Astrocyte (in vitro differentiated cells and primary cell): ENCODE data around the gene DNAJC11. TPM values are rescaled to one million over a fixed set of nuclear protein-coding genes. Genes with fewer than 3 reads are reported as not detected.
"Not testable (repeated sequence)": the region's sequence is repeated elsewhere in the genome, so short reads cannot be mapped to it uniquely, and the experiment has no call there.

Experiments
- DNase-seq: peaks from one replicate; pipeline ENCODE4 v3.0.0-alpha.2; 2010; ENCODE audit warnings: low read depth
- FAIRE-seq: peaks from 2 replicates; lab custom pipeline; 2011; peaks lifted over from hg19 to GRCh38; lab: Jason Lieb, UNC
- H2AFZ ChIP-seq: 2 replicates; pipeline ENCODE4 v1.6.0; 2012; ENCODE audit warnings: low read depth, low read length, inconsistent platforms
- H3K27ac ChIP-seq: 2 replicates; pipeline ENCODE4 v1.5.1; 2011; ENCODE audit warnings: low read depth, low read length, inconsistent platforms
- H3K27me3 ChIP-seq: 2 replicates; pipeline ENCODE4 v1.6.0; 2011; ENCODE audit warnings: low read length, inconsistent platforms; ENCODE audit not compliant: insufficient read depth
- H3K36me3 ChIP-seq: 2 replicates; pipeline ENCODE4 v1.5.1; 2011; ENCODE audit warnings: low read length, inconsistent platforms; ENCODE audit not compliant: insufficient read depth
- H3K4me1 ChIP-seq: 2 replicates; pipeline ENCODE4 v1.5.1; 2011; ENCODE audit warnings: low read length, inconsistent platforms; ENCODE audit not compliant: insufficient read depth
- H3K4me2 ChIP-seq: 2 replicates; pipeline ENCODE4 v1.6.0; 2012; ENCODE audit warnings: low read length, inconsistent platforms
- H3K4me3 ChIP-seq: 2 replicates; pipeline ENCODE4 v1.5.1; 2011; ENCODE audit warnings: low read depth, mild to moderate bottlenecking, low read length, inconsistent platforms; ENCODE audit not compliant: insufficient read depth
- H3K79me2 ChIP-seq: 2 replicates; pipeline ENCODE4 v1.6.0; 2012; ENCODE audit warnings: mild to moderate bottlenecking, low read length, inconsistent platforms; ENCODE audit not compliant: insufficient read depth
- H3K9ac ChIP-seq: 2 replicates; pipeline ENCODE4 v1.6.0; 2012; ENCODE audit warnings: mild to moderate bottlenecking, low read length, inconsistent platforms
- H3K9me3 ChIP-seq: 2 replicates; pipeline ENCODE4 v1.5.1; 2012; ENCODE audit warnings: low read depth, mild to moderate bottlenecking, low read length, inconsistent platforms; ENCODE audit not compliant: insufficient read depth
- H4K20me1 ChIP-seq: 2 replicates; pipeline ENCODE4 v1.6.0; 2012; ENCODE audit warnings: low read length, inconsistent platforms; ENCODE audit not compliant: insufficient read depth
- H3K27ac Mint-ChIP-seq: one replicate; pipeline ENCODE4 v1.8.0; 2021; ENCODE audit warnings: mild to moderate bottlenecking, mixed read lengths; ENCODE audit not compliant: unreplicated experiment
- H3K27me3 Mint-ChIP-seq: one replicate; pipeline ENCODE4 v1.8.0; 2021; ENCODE audit warnings: low read depth, mixed read lengths; ENCODE audit not compliant: unreplicated experiment
- H3K36me3 Mint-ChIP-seq: one replicate; pipeline ENCODE4 v1.8.0; 2021; ENCODE audit warnings: low read depth, mixed read lengths; ENCODE audit not compliant: unreplicated experiment
- H3K4me1 Mint-ChIP-seq: one replicate; pipeline ENCODE4 v1.8.0; 2021; ENCODE audit warnings: low read depth, mixed read lengths; ENCODE audit not compliant: unreplicated experiment
- H3K4me3 Mint-ChIP-seq: one replicate; pipeline ENCODE4 v1.8.0; 2021; ENCODE audit warnings: mild to moderate bottlenecking, moderate library complexity, mixed read lengths; ENCODE audit not compliant: unreplicated experiment
- H3K9me3 Mint-ChIP-seq: one replicate; pipeline ENCODE4 v1.8.0; 2021; ENCODE audit warnings: mild to moderate bottlenecking, mixed read lengths; ENCODE audit not compliant: unreplicated experiment
- EZH2 ChIP-seq: IDR thresholded peaks from 2 replicates; pipeline ENCODE4 v1.6.1; 2012; ENCODE audit warnings: mild to moderate bottlenecking, low read length, inconsistent platforms; ENCODE audit not compliant: insufficient read depth
- total RNA-seq: library from RNA; stranded (reverse); gene quantifications from 2 replicates; pipeline ENCODE4 v1.2.1, GENCODE V29; 2021
- TF ChIP-seq, protein P1 (sequence below): IDR thresholded peaks from 2 replicates; pipeline ENCODE4 v1.5.1; 2011; ENCODE audit warnings: low read depth, mild to moderate bottlenecking, inconsistent platforms, low read length, moderate library complexity; ENCODE audit not compliant: insufficient read depth

Gene DNAJC11
- total RNA-seq, 1 donor from 2014 or later: 63.9 TPM

DNA sequence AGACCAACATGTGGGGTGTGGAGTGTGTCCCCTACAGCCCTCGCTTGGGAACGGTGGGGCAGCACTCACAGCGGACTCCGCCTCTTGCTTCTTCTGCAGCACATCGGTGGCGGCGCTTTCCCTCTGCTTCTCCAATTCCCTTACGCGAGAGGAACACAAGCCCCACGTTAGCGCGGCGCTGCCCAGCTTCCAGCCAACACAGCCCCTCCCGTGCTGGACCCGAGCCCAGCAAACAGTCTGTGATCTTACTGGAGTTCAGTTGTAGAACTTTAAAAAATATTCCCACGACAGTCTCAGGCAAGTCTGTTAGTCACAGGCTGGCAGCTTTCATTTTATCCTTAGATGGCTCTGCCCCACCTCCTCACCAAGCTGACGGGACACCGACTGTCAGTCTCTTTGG lies 63.4 kb downstream of the DNAJC11 start:
- no peaks in the 10 kb centered on the region for H3K9me3 Mint-ChIP-seq
- no peaks in the 10 kb centered on the region for H3K79me2 ChIP-seq
- no peaks in the 10 kb centered on the region for H3K4me1 Mint-ChIP-seq
- TF ChIP-seq, protein P1, sequence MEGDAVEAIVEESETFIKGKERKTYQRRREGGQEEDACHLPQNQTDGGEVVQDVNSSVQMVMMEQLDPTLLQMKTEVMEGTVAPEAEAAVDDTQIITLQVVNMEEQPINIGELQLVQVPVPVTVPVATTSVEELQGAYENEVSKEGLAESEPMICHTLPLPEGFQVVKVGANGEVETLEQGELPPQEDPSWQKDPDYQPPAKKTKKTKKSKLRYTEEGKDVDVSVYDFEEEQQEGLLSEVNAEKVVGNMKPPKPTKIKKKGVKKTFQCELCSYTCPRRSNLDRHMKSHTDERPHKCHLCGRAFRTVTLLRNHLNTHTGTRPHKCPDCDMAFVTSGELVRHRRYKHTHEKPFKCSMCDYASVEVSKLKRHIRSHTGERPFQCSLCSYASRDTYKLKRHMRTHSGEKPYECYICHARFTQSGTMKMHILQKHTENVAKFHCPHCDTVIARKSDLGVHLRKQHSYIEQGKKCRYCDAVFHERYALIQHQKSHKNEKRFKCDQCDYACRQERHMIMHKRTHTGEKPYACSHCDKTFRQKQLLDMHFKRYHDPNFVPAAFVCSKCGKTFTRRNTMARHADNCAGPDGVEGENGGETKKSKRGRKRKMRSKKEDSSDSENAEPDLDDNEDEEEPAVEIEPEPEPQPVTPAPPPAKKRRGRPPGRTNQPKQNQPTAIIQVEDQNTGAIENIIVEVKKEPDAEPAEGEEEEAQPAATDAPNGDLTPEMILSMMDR: no peak
- no peak for TF ChIP-seq EZH2
- FAIRE-seq: no peak
- no peak overlapping the region for H3K27ac ChIP-seq
- H2AFZ ChIP-seq: no peak overlapping the region
- H3K4me1 ChIP-seq: peaks cover 9% of the 10 kb centered on the region
- H3K27me3 ChIP-seq: no peaks in the 10 kb centered on the region
- H4K20me1 ChIP-seq: no peaks in the 10 kb centered on the region
- peaks cover 20% of the 10 kb centered on the region for H3K36me3 Mint-ChIP-seq
- no peak overlapping the region for H3K4me3 ChIP-seq
- peak overlapping the region; percentile 20 for H3K4me2 ChIP-seq
- peaks cover 14% of the 10 kb centered on the region for H3K36me3 ChIP-seq
- no peak overlapping the region for H3K4me3 Mint-ChIP-seq
- H3K9me3 ChIP-seq: no peaks in the 10 kb centered on the region
- no peak overlapping the region for H3K9ac ChIP-seq
- peak; percentile 73 for DNase-seq
- no peaks in the 10 kb centered on the region for H3K27me3 Mint-ChIP-seq
- H3K27ac Mint-ChIP-seq: no peak overlapping the region

DNA sequence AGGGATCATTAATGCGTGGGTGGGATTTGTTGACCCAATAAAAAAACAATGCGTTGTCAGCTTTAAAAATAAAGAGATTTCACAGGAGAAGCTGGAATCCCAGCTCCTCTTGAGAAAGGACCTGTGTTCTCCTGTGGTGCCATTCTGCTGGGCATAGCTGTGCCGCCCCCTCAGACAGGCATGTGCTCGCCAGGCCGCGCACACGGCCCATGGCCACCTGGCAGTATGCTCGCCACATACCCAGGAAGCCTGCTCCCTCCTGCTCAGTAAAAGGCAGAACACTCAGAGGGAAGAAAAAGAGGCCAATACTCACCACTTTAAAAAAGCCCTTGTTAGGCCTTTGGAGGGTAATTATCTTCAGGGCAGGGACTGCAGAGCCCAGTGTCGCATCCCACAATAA lies 63.8 kb downstream of the DNAJC11 start:
- Histone ChIP-seq H3K27me3 (no peaks in the 10 kb centered on the region), H3K36me3 (peaks cover 14% of the 10 kb centered on the region), H3K27ac (no peak overlapping the region), H3K4me3 (no peak overlapping the region), H3K4me2 (peak overlapping the region; percentile 20), H3K9me3 (no peaks in the 10 kb centered on the region), H3K9ac (no peak overlapping the region), H3K79me2 (no peaks in the 10 kb centered on the region), H3K4me1 (peaks cover 9% of the 10 kb centered on the region), H4K20me1 (no peaks in the 10 kb centered on the region), H2AFZ (no peak overlapping the region)
- FAIRE-seq (no peak), DNase-seq (no peak)
- Mint-ChIP-seq H3K4me1 (no peaks in the 10 kb centered on the region), H3K27ac (no peak overlapping the region), H3K4me3 (no peak overlapping the region), H3K27me3 (no peaks in the 10 kb centered on the region), H3K36me3 (peaks cover 19% of the 10 kb centered on the region), H3K9me3 (no peaks in the 10 kb centered on the region)
- no peak for TF ChIP-seq EZH2
- TF ChIP-seq, protein P1: no peak

- H3K79me2 ChIP-seq, H3K9ac ChIP-seq, H3K9me3 ChIP-seq, DNase-seq, H3K27me3 Mint-ChIP-seq, H3K9me3 Mint-ChIP-seq, H3K27ac Mint-ChIP-seq, H4K20me1 ChIP-seq, H3K4me3 Mint-ChIP-seq, H2AFZ ChIP-seq, H3K27me3 ChIP-seq, H3K27ac ChIP-seq, FAIRE-seq, H3K4me1 Mint-ChIP-seq, H3K4me3 ChIP-seq, H3K4me1 ChIP-seq, H3K4me2 ChIP-seq: not testable (repeated sequence)
- peaks cover 16% of the 10 kb centered on the region for H3K36me3 Mint-ChIP-seq
- H3K36me3 ChIP-seq: peaks cover 14% of the 10 kb centered on the region
Measured at GRCh38 chr1:6636778-6637177, 64.8 kb downstream of the DNAJC11 start.
